ENCODE results near the gene C3orf20. TPM values are rescaled to one million over a fixed set of nuclear protein-coding genes. Genes with fewer than 3 reads are reported as not detected.

The C3orf20 gene
- not detected for polyA plus RNA-seq (ENCODE audit: low read depth in 6 of 6)

DNA sequence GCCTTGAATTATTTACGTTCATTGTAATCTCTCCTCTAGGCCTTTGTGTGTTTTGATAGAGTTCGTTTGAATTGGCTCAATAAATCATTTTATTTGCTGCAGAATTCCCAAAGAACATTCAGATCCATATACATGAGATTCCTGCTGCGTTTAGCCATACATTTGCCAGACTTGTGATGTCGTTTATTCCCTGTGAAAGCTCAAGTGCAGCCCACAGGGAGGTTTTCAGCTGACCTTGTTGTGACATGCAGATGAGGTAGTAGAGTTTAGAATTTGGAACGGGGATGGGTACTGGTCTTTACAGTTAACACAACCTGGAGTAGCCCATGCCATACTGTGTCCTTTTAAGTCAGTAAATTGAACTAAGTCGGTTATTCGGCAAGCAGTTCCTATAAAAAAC lies at the start of gene C3orf20:
Gene C3orf20, plus strand, starts transcription at position 301 of the 400 bp plus-strand sequence. CDS start 7,573 bp downstream, outside the sequence.
- H3K9me3 Mint-ChIP-seq = peaks cover 0 to 8% (median 0%) of the 10 kb centered on the region in 7 donors
- no peak for DNase-seq
- peaks cover 0 to 3% (median 0%) of the 10 kb centered on the region in 3 donors for H3K4me1 Mint-ChIP-seq
- peaks cover 14 to 23% of the 10 kb centered on the region in 2 donors for H3K36me3 Mint-ChIP-seq
- H3K27me3 Mint-ChIP-seq = no peaks in the 10 kb centered on the region
- H3K27ac Mint-ChIP-seq = no peak within 1 kb of the TSS
- no peak for ATAC-seq (ENCODE audit: low read depth in 2 of 2)
- no peak within 1 kb of the TSS for H3K4me3 Mint-ChIP-seq

DNA sequence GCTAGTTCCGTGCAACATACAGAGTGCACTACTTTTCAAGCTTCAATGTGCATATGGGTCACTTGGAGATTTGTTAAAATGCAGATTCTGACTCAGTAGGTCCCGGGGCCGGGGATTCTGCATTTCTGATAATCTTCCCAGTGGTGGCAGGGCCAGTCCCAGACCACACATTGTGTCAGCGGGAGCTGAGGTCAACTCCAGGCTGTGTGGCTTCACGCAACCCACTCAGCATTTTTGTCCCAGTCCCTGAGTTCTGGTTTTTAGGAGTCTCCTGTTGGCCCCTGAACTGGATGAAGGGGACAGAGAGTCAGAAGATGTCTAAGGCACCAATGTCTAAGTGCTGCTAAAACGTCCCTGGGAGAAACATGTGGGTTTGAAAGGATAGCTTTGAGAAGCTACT lies 49.5 kb upstream of the C3orf20 start:
- Mint-ChIP-seq H3K9me3 (peaks cover 0 to 11% (median 0%) of the 10 kb centered on the region in 7 donors), H3K27me3 (peaks cover 11 to 33% (median 26%) of the 10 kb centered on the region in 3 donors), H3K4me3 (no peak overlapping the region), H3K36me3 (peaks cover 0 to 7% of the 10 kb centered on the region in 2 donors), H3K27ac (no peak overlapping the region), H3K4me1 (no peaks in the 10 kb centered on the region)
- ATAC-seq (ENCODE audit: low read depth in 2 of 2) = no peak
- no peak for DNase-seq

DNA sequence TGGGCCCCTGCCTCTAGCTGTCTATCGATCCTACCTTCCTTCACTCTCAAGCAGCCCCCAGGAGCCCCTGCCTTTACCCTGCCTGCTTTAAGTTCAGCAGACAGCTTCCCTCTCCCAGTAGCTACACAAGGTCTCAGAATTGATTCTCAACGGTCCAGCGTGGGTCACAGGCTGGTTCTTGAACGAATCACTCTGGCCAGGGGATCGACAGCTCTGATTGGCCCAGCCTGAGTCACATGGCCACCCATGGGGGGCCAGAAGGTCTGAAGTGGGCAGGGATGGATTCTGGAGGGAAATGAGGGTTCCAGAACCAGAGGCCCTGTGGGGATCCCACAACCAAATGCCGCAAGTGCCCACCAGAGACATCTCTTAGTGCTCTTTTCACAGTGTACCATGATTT lies 47.1 kb upstream of the C3orf20 start:
- ATAC-seq (ENCODE audit: low read depth in 2 of 2) = no peak
- Mint-ChIP-seq H3K27ac (no peak overlapping the region), H3K4me1 (no peaks in the 10 kb centered on the region), H3K4me3 (no peak overlapping the region), H3K9me3 (peaks cover 0 to 15% (median 0%) of the 10 kb centered on the region in 7 donors), H3K27me3 (peaks cover 25 to 34% (median 31%) of the 10 kb centered on the region in 3 donors), H3K36me3 (peaks cover 0 to 7% of the 10 kb centered on the region in 2 donors)
- no peak for DNase-seq

DNA sequence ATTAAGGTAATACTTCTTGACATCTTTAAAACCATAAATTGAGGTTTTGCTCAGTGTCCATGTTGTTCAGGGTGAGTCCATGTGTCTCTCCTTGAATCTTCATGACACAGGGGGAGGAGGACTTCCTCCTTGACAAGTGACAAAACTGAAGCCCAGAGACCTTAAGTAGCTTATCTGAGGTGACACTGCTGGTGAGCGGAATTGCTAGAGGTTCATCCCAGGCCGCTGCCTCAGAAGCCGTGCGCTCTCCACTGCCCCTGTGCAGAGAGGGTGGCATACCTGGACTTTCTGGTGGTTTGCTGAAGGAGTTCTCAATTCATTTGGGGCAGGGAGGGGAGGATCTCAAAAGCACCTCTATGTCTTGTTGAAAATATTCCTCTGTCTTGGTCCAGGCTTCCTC lies 46.5 kb upstream of the C3orf20 start:
- H3K27me3 Mint-ChIP-seq = peaks cover 25 to 40% (median 31%) of the 10 kb centered on the region in 3 donors
- no peak for DNase-seq
- no peak overlapping the region for H3K4me3 Mint-ChIP-seq
- peaks cover 0 to 7% of the 10 kb centered on the region in 2 donors for H3K36me3 Mint-ChIP-seq
- no peak overlapping the region for H3K27ac Mint-ChIP-seq
- peaks cover 0 to 15% (median 0%) of the 10 kb centered on the region in 7 donors for H3K9me3 Mint-ChIP-seq
- H3K4me1 Mint-ChIP-seq = no peaks in the 10 kb centered on the region
- no peak for ATAC-seq (ENCODE audit: low read depth in 2 of 2)

DNA sequence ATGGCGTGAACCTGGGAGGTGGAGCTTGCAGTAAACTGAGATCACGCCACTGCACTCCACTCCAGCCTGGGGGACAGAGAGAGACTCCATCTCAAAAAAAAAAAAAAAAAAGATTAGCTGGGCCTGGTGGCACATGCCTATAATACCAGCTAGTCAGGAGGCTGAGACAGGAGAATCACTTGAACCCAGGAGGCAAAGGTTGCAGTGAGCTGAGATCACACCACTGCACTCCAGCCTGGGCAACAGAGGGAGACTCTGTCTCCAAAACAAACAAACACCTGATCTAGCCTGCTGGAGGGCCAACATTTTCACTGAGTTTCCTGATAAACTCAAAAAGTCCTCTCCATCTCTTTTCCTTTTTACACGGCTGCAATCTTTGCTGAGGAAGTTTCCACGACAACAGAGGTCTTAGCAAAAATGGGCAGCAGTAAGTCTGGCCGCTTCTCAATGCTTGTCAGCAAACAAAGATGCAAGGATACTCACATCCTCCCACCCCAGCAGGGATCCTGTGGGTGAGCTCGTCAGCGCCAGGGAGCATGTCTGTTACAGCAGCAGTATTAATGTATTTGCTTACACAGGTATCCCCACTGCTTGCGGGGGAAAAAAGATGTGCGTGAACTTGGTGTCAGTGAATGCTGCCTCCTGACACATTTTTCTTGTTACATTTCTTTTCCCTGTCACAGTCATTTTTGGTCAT lies 44.4 kb upstream of the C3orf20 start:
- ATAC-seq (ENCODE audit: low read depth in 2 of 2) (no peak), DNase-seq (no peak)
- no peaks in the 10 kb centered on the region for H3K4me1 Mint-ChIP-seq
- H3K27ac Mint-ChIP-seq = peak overlapping the region in 2 of 6 donors; percentile 27 to 41
- peaks cover 0 to 15% (median 0%) of the 10 kb centered on the region in 7 donors for H3K9me3 Mint-ChIP-seq
- H3K36me3 Mint-ChIP-seq = peaks cover 0 to 7% of the 10 kb centered on the region in 2 donors
- H3K27me3 Mint-ChIP-seq = peaks cover 28 to 57% (median 37%) of the 10 kb centered on the region in 3 donors
- no peak overlapping the region for H3K4me3 Mint-ChIP-seq

DNA sequence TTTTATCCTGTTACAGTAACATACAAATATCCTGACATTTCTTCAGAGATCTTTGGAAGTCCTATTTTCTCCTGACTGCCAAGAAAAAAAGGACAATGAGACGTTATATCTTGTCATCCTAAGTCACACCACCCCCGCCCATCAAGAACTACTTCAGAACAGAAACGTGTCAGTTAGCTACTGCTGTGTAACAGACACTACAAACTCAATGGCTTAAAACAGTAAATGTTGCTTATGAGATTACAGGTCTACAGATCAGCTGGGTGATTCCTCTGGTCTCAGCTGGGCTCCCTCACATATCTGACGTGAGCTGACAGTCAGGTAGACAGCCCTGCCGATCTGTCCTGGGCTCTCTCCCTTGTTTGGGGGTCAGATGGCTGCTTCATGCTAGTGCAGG lies 43.8 kb upstream of the C3orf20 start:
- peaks cover 0 to 15% (median 0%) of the 10 kb centered on the region in 7 donors for H3K9me3 Mint-ChIP-seq
- H3K4me1 Mint-ChIP-seq = no peaks in the 10 kb centered on the region
- no peak overlapping the region for H3K4me3 Mint-ChIP-seq
- DNase-seq (no peak), ATAC-seq (ENCODE audit: low read depth in 2 of 2) (no peak)
- H3K27me3 Mint-ChIP-seq = peaks cover 30 to 62% (median 42%) of the 10 kb centered on the region in 3 donors
- peak overlapping the region in 2 of 6 donors; percentile 27 to 41 for H3K27ac Mint-ChIP-seq
- peaks cover 0 to 7% of the 10 kb centered on the region in 2 donors for H3K36me3 Mint-ChIP-seq

DNA sequence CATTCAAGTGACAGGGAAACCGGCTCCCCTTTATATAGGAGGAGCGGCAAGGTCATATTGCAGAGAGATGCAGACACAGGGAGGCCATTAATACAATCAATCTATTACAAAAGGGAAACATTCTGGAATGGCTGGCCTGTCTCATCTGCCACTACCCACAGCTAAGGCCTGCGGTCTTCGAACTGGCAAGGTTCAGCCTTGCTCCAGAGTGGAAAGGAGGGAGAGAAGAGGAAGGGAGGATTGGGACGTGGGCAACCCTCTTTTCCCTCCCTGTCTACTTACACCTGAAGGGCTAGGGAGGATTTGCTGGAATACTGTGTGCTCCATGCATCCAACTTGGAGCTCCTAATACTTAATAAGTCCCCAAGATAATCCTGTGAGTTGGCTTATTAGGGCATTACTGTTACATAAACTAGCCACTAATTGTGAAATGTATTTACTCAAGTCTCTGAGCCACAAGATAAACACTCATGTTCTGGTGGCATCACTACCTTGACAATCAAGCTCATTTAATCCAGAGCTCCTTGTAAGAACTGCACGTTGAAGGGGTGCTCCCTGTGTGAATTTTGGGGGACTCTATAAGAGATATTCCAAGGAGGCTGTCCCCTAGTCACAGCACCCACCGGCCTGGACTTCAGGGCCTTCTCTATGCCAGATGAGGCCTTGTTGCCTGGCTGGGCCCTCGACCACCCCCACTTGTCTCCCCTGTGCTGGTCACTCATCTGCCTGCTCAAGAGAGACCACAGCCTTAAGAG lies 43.1 kb upstream of the C3orf20 start:
- Mint-ChIP-seq H3K4me1 (no peaks in the 10 kb centered on the region), H3K27me3 (peaks cover 38 to 67% (median 50%) of the 10 kb centered on the region in 3 donors), H3K36me3 (peaks cover 0 to 7% of the 10 kb centered on the region in 2 donors), H3K27ac (no peak overlapping the region), H3K9me3 (peaks cover 0 to 15% (median 0%) of the 10 kb centered on the region in 7 donors), H3K4me3 (no peak overlapping the region)
- ATAC-seq (ENCODE audit: low read depth in 2 of 2) = no peak
- DNase-seq = no peak

DNA sequence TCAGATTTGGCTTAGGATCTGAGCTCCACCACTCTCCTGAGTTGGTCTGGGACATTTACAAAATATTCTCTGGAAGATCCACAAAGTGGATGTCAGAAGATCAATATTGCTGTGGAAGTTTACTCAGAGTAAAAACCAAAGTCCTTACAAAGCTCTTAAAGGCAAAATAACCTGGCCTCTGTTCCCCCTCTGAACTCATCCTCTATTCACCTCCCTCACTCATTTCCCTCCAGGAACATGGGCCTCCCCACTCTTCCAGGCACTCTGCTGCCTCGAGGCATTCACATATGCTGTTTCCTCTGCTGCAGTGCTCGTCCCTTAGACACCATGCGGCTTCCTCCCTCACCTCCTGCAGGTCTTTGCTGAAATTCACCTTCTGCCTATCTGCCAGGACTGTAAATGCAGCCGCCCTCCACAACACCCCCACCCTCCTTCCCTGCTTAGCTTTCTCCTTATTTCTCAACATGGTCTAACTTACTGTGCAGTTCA lies 42.5 kb upstream of the C3orf20 start:
- Mint-ChIP-seq H3K4me1 (no peaks in the 10 kb centered on the region), H3K27me3 (peaks cover 43 to 67% (median 54%) of the 10 kb centered on the region in 3 donors)

DNA sequence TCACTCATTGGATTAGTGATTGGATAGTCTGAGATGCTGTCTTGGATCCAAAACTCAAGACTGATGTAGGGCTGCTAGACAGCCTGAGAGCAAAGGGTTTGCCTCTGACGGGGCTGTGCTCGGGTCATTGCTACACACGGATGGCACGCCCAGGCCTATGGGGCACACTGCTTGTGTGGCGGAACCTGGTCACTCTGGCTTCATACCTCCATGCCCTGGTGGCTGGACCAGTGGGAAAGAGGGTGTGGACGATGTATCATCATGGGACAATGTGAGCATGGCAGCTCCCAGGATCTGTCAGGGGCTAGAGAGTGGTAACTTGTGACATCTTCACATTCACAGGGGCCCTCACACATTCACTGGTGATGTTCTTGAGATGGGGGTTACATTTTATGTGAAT lies 41.5 kb upstream of the C3orf20 start:
- H3K4me1 Mint-ChIP-seq = no peaks in the 10 kb centered on the region
- H3K36me3 Mint-ChIP-seq = peaks cover 0 to 9% of the 10 kb centered on the region in 2 donors
- ATAC-seq (ENCODE audit: low read depth in 2 of 2) (no peak), DNase-seq (no peak)
- no peak overlapping the region for H3K27ac Mint-ChIP-seq
- H3K9me3 Mint-ChIP-seq = peaks cover 0 to 9% (median 0%) of the 10 kb centered on the region in 7 donors
- peaks cover 47 to 67% (median 54%) of the 10 kb centered on the region in 3 donors for H3K27me3 Mint-ChIP-seq
- no peak overlapping the region for H3K4me3 Mint-ChIP-seq

More for the DNA sequence above, 42.5 kb upstream of the C3orf20 start:
- H3K27ac Mint-ChIP-seq = no peak overlapping the region
- DNase-seq = no peak
- ATAC-seq (ENCODE audit: low read depth in 2 of 2) = no peak
- H3K36me3 Mint-ChIP-seq = peaks cover 0 to 7% of the 10 kb centered on the region in 2 donors
- H3K9me3 Mint-ChIP-seq = peaks cover 0 to 15% (median 0%) of the 10 kb centered on the region in 7 donors
- no peak overlapping the region for H3K4me3 Mint-ChIP-seq

DNA sequence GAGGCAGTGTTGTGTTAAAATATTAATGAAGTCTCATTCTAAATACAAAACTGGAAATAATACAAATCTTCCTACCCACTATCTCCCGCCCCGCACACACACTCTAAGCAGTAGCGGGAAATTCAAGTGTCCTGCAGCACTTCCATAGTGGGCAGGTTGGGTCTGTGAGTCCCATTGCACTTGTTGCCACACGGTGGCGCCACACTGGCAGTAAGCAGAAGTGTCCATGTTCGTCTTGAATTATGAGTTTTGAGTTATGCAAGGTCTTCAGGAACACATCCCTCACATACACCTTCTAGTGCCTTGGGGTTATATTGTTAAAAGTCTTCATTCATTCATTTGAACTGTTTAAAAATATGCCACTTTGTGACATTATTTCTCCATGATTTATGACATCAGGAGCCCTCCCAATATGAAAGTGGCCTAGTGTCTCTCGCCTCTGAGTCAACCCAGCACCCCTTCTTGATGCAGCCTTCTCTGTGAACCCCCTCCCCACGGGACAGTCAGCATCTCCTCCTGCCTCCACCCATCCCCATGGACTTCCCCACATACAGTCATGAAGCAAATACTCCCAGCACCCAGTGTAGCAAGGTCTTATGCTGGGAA lies 41.0 kb upstream of the C3orf20 start:
- no peak overlapping the region for H3K27ac Mint-ChIP-seq

DNA sequence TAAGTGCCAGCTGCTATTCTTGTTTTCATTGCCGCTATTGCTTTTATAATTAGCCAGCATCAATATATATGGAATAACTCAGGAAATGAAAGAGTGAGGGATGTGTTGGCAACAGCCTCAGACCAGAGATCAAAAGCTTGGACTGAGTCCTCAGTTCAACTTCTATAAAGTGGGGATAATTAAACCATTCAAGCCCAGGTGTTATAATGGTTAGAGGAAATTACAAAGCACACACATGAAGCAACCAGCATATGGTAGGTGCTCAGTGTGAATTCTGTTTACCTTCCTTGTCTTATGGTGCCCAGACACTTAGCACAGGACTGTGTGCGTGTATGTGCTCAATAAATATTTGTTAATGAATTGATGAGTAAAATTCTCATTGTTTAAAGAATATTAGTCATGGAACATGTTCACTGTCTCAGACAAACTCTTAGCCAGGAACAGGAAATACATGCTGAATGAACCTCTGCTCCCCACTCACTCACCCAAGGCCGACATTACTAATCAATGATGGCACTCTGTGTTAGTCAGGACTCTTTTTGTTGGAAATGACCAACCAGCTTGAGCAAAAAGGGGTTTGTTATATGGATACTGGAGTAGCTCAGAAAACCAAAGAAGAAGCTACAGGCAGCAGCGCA lies 40.1 kb upstream of the C3orf20 start:
- ATAC-seq (ENCODE audit: low read depth in 2 of 2) (no peak), DNase-seq (no peak)
- Mint-ChIP-seq H3K27me3 (peaks cover 49 to 68% (median 53%) of the 10 kb centered on the region in 3 donors), H3K4me3 (no peak overlapping the region), H3K27ac (no peak overlapping the region), H3K9me3 (peaks cover 0 to 4% (median 0%) of the 10 kb centered on the region in 7 donors), H3K4me1 (no peaks in the 10 kb centered on the region), H3K36me3 (peaks cover 0 to 9% of the 10 kb centered on the region in 2 donors)

More for the DNA sequence above, 41.0 kb upstream of the C3orf20 start:
- DNase-seq = peak; percentile 34
- H3K36me3 Mint-ChIP-seq = peaks cover 0 to 9% of the 10 kb centered on the region in 2 donors
- ATAC-seq (ENCODE audit: low read depth in 2 of 2) = peak; percentile 55 to 64
- no peaks in the 10 kb centered on the region for H3K4me1 Mint-ChIP-seq
- peak overlapping the region in 1 of 8 donors; percentile 31 for H3K4me3 Mint-ChIP-seq
- H3K9me3 Mint-ChIP-seq = peaks cover 0 to 4% (median 0%) of the 10 kb centered on the region in 7 donors
- H3K27me3 Mint-ChIP-seq = peaks cover 51 to 67% (median 53%) of the 10 kb centered on the region in 3 donors

DNA sequence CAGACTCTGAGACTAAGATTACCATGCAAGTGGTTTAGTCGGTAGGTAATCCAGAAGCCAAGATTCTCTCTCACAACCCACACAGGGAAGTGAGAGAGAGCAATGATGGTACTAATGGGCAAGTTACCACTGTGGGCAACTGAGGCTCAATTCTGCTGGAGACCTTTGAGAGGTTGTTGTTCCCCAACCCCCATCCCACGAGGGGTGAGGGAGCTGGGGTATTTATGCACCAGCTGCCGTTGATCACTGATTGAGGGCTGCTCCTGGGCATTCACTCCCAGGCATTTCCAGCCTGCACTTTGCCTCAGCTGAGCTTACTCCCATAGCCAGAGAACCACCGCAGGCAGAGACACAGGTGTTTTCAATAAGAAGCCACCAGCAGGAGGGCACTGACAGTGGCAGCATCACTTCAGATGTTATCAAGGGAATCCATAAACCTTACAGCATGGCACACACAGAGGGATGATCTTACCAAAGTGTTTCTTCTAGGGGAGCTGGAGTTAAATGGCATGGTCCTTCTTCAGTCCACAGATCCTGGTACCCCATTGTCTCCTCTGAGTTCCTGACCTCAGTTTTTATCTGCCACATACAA lies 38.3 kb upstream of the C3orf20 start:
- DNase-seq (no peak), ATAC-seq (ENCODE audit: low read depth in 2 of 2) (no peak)
- Mint-ChIP-seq H3K27me3 (peaks cover 42 to 72% (median 50%) of the 10 kb centered on the region in 3 donors), H3K4me1 (no peaks in the 10 kb centered on the region), H3K36me3 (peaks cover 0 to 9% of the 10 kb centered on the region in 2 donors), H3K9me3 (no peaks in the 10 kb centered on the region), H3K27ac (no peak overlapping the region), H3K4me3 (no peak overlapping the region)

All from naive B cell (primary cell).